Upper lobe of left lung (tissue), 6 donors: Measurements from ENCODE around the gene TMEM178B. TPM values are rescaled to one million over a fixed set of nuclear protein-coding genes. Genes with fewer than 3 reads are reported as not detected.

Experiments used
- ATAC-seq, 2 donors: fragments of 200-7000 bp; cut with Tn5 transposase; one replicate each; pipeline ENCODE4 v1.9.1; 2022; ENCODE audit warnings: mild to moderate bottlenecking in 2 of 2, moderate library complexity in 2 of 2; ENCODE audit not compliant: low FRiP score in 2 of 2
- DNase-seq, 2 donors: peaks; one replicate each; pipeline ENCODE4 v3.0.0-alpha.2; 2019 to 2020
- H3K27ac ChIP-seq, 4 donors: fragments of 200-600 bp; sonication (generic); one replicate each; pipeline ENCODE4 v1.5.1; 2016 to 2019
- H3K27me3 ChIP-seq, 4 donors: fragments of 200-600 bp; sonication (generic); one replicate each; pipeline ENCODE4 v1.5.1; 2017 to 2019
- H3K36me3 ChIP-seq, 4 donors: fragments of 200-600 bp; sonication (generic); one replicate each; pipeline ENCODE4 v1.5.1; 2016 to 2019
- H3K4me1 ChIP-seq, 4 donors: fragments of 200-600 bp; sonication (generic); one replicate each; pipeline ENCODE4 v1.5.1; 2018 to 2019
- H3K4me3 ChIP-seq, 4 donors: fragments of 200-600 bp; sonication (generic); one replicate each; pipeline ENCODE4 v1.5.1; 2017 to 2019; ENCODE audit warnings: mild to moderate bottlenecking in 2 of 4, moderate library complexity in 1 of 4
- H3K9me3 ChIP-seq, 4 donors: fragments of 200-600 bp; sonication (generic); one replicate each; pipeline ENCODE4 v1.5.1; 2018 to 2019
- EP300 ChIP-seq, 4 donors: sonication (generic); formaldehyde crosslinking; IDR thresholded peaks; one replicate each; pipeline ENCODE4 v1.5.1; 2017; ENCODE audit warnings: antibody characterized with exemption in 4 of 4, control low read depth in 2 of 4
- POLR2A ChIP-seq, 4 donors: fragments of 450-650 bp; IDR thresholded peaks; one replicate each; pipeline ENCODE4 v1.5.1; 2016 to 2017; ENCODE audit warnings: antibody characterized with exemption in 4 of 4, mild to moderate bottlenecking in 2 of 4
- POLR2AphosphoS5 ChIP-seq, 2 donors: sonication (generic); formaldehyde crosslinking; IDR thresholded peaks; one replicate each; pipeline ENCODE4 v1.5.1; 2017; ENCODE audit warnings: antibody characterized with exemption in 2 of 2
- WGBS, 2 donors: methylation state at CpG; one replicate each; pipeline ENCODE4 v1.1.5; 2017 to 2018; 5-methylcytosine and 5-hydroxymethylcytosine counted together
- total RNA-seq, 6 donors: library from RNA; depleted of rRNA in 4 of 6; stranded (reverse); fragments of >200 nt in 4 of 6; gene quantifications; one replicate each; pipeline versions ENCODE4 v1.1.0 to v1.2.1, GENCODE V29; 2016 to 2021
- TF ChIP-seq, protein P1 (sequence below), 6 experiments: fragments of 450-650 bp in 4 of 6; fragments of 200-600 bp in 2 of 6; sonication (generic) in 2 of 6; IDR thresholded peaks; one replicate each; pipeline ENCODE4 v1.5.1; 2016 to 2019; ENCODE audit warnings: antibody characterized with exemption in 6 of 6
- donor health status: DM: no; HTN: no; CAD: no; lungs with moderate emphysema.
- donor health status: DM: no; HTN: yes; CAD: no; lungs with severe emphysema.

TMEM178B gene
- total RNA-seq, 6 donors from 2014 or later = under 0.01 to 1.4 (median 0.32) TPM

GRCh38 chr7:141227454-141227853 is 153.6 kb downstream of the TMEM178B start:
- TF ChIP-seq, protein P1, sequence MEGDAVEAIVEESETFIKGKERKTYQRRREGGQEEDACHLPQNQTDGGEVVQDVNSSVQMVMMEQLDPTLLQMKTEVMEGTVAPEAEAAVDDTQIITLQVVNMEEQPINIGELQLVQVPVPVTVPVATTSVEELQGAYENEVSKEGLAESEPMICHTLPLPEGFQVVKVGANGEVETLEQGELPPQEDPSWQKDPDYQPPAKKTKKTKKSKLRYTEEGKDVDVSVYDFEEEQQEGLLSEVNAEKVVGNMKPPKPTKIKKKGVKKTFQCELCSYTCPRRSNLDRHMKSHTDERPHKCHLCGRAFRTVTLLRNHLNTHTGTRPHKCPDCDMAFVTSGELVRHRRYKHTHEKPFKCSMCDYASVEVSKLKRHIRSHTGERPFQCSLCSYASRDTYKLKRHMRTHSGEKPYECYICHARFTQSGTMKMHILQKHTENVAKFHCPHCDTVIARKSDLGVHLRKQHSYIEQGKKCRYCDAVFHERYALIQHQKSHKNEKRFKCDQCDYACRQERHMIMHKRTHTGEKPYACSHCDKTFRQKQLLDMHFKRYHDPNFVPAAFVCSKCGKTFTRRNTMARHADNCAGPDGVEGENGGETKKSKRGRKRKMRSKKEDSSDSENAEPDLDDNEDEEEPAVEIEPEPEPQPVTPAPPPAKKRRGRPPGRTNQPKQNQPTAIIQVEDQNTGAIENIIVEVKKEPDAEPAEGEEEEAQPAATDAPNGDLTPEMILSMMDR (IDR thresholded peaks at IDR 0.05) = no peak
- TF ChIP-seq POLR2A (IDR thresholded peaks at IDR 0.05) (no peak), POLR2AphosphoS5 (IDR thresholded peaks at IDR 0.05) (no peak), EP300 (IDR thresholded peaks at IDR 0.05) (no peak)
- no peak overlapping the region for H3K4me3 ChIP-seq
- no peaks in the 10 kb centered on the region for H3K36me3 ChIP-seq
- H3K9me3 ChIP-seq = no peaks in the 10 kb centered on the region
- ATAC-seq (no peak), DNase-seq (no peak)
- H3K27me3 ChIP-seq = no peaks in the 10 kb centered on the region
- no peaks in the 10 kb centered on the region for H3K4me1 ChIP-seq
- 63 to 69% methylated on average over 4 of the region's 4 CpGs for WGBS, 2 donors
- H3K27ac ChIP-seq = no peak overlapping the region

DNA sequence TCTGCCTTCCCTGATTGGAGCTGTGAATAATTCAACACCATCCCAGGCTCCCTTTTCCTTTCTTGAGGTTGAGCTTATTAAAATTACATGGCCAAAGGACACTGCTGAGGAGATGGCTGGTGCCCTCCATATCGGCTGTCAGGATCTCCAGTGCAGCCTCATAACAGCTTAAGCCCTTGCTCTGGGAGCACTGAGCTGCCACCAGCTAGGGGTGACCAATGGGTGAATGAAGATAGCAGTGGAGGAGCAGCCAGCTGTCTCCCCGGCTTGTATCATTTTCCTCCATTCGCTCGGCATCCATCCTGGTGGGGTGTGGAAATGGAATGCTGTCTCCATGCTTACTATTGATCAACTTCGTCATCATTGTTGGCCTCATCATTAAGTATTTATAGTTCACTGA is 154.6 kb downstream of the TMEM178B start:
- H3K9me3 ChIP-seq = no peaks in the 10 kb centered on the region
- ATAC-seq (no peak), DNase-seq (no peak)
- TF ChIP-seq EP300 (IDR thresholded peaks at IDR 0.05) = no peak
- TF ChIP-seq POLR2A (IDR thresholded peaks at IDR 0.05) = no peak
- TF ChIP-seq, protein P1 (IDR thresholded peaks at IDR 0.05) = no peak
- TF ChIP-seq POLR2AphosphoS5 (IDR thresholded peaks at IDR 0.05) = no peak
- H3K27ac ChIP-seq = no peak overlapping the region
- H3K4me1 ChIP-seq = no peaks in the 10 kb centered on the region
- H3K4me3 ChIP-seq = no peak overlapping the region
- H3K36me3 ChIP-seq = no peaks in the 10 kb centered on the region
- H3K27me3 ChIP-seq = no peaks in the 10 kb centered on the region
- 81 to 86% methylated on average over 5 of the region's 5 CpGs for WGBS, 2 donors

DNA sequence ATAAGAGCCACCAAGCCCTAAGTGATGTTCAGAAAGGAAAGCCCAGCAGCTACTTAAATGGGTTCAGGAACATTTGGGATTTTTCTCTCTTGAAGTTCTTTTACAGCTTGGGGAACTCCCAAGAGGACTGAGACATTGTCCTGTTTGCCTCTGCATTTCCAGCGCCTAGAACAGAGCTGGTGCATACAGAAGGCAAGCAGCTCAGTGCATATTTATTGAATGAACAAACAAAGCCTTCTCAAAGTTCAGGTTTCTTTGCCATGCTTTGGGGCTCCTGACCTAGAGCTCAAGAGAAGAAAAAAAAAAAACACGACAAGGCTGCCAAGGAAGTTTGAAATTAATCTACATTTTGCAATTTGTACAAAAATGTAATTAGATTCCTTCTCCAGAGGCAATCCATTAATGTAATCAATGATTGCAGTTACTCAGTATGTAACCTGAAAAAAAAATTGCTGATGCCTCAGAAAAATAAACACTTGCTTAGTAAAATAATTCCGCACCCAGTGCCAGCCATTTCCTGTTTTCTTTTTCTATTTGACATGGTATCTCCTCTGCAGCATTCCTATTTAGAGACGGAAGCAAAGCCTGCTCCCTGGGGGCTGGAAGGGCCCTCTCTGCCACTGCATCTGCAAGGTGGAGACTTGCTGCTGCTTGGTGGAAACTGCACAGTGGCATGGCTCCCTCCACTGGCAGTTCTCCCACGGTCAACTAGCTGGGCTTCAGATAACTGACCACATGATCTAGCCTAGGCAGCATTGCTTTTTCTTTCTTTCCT is 157.3 kb downstream of the TMEM178B start:
- no peak for ATAC-seq
- TF ChIP-seq POLR2A (IDR thresholded peaks at IDR 0.05) (no peak), EP300 (IDR thresholded peaks at IDR 0.05) (no peak), POLR2AphosphoS5 (IDR thresholded peaks at IDR 0.05) (no peak)
- TF ChIP-seq, protein P1 (IDR thresholded peaks at IDR 0.05) = no peak

DNA sequence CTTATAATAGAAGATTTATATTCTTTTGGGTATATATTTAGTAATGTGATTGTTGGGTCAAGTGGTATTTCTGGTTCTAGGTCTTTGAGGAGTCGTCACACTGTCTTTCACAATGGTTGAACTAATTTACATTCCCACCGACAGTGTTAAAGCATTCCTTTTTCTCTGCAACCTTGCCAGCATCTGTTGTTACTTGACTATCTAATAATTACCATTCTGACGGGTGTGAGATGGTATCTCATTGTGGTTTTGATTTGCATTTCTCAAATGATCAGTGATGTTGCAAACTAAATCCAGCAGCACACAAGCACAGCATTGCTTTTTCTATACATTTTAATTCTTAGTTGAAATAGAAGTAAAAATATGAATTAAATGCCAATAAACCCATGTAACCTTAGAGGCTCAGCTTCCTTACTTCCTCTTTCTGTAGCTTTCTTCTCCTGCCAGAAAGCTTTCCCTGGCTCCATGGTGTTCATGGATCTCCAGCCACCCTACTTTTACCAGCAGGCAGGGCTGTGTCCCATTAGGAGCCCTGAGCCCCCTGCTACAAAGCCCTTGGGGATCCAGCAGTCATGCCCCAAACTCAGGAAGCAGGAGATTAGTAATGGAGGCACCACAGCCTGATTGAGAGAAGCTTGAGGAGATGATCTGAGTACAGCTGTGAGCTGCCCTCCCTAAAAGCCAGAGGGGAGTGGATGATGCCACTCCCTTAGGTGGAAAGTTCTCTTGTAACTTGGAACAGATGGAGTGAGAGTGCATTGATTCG is 158.6 kb downstream of the TMEM178B start:
- no peaks in the 10 kb centered on the region for H3K4me1 ChIP-seq
- TF ChIP-seq, protein P1 (IDR thresholded peaks at IDR 0.05) = no peak
- TF ChIP-seq POLR2AphosphoS5 (IDR thresholded peaks at IDR 0.05) (no peak), POLR2A (IDR thresholded peaks at IDR 0.05) (no peak)
- no peaks in the 10 kb centered on the region for H3K27me3 ChIP-seq
- H3K4me3 ChIP-seq = no peak overlapping the region
- H3K27ac ChIP-seq = no peak overlapping the region
- H3K36me3 ChIP-seq = no peaks in the 10 kb centered on the region
- ATAC-seq = no peak
- no peaks in the 10 kb centered on the region for H3K9me3 ChIP-seq
- DNase-seq = no peak
- WGBS, 2 donors = 73 to 77% methylated on average over 4 of the region's 4 CpGs

More for the DNA sequence above, 157.3 kb downstream of the TMEM178B start:
- 38 to 41% methylated on average over 5 of the region's 5 CpGs for WGBS, 2 donors
- Histone ChIP-seq H3K4me3 (no peak overlapping the region), H3K9me3 (no peaks in the 10 kb centered on the region), H3K36me3 (no peaks in the 10 kb centered on the region), H3K4me1 (no peaks in the 10 kb centered on the region), H3K27ac (no peak overlapping the region), H3K27me3 (no peaks in the 10 kb centered on the region)
- no peak for DNase-seq
